ENCODE measurements around the gene SPRR5. TPM values are rescaled to one million over a fixed set of nuclear protein-coding genes. Genes with fewer than 3 reads are reported as not detected.

The SPRR5 gene
- total and polyA plus RNA-seq, 2 of the 8 experiments (the other 6 are each of a cell fraction or from before 2014, with no cell fraction given), result not detected

GRCh38 chr1:152983743-152984142 is 36.7 kb downstream of the SPRR5 start, which contains the start of gene SPRR1A:
SPRR1A (plus strand) TSS chr1:152984081; CDS start chr1:152985231, 1,150 bp downstream.
- 90% methylated on average over 3 of the region's 3 CpGs; no CpG with 5 or more reads in 1 of the 2 experiments for WGBS, 2 experiments (ENCODE audit: extremely low coverage in 1 of 2, insufficient coverage in 1 of 2, insufficient read length in 1 of 2, insufficient replicate concordance in 2 of 2, low coverage in 1 of 2, low lambda C conversion rate in 2 of 2, missing lambda C conversion rate in 1 of 2)
- H3K18ac ChIP-seq (ENCODE audit: extremely low read depth, low read length), result no peak within 1 kb of the TSS
- no peak for FAIRE-seq
- TF ChIP-seq TBP (IDR thresholded peaks at IDR 0.05; ENCODE audit: low read depth, low read length) (no peak), CEBPB (IDR thresholded peaks at IDR 0.05; ENCODE audit: low read depth, low read length) (no peak), RXRA (IDR thresholded peaks at IDR 0.05; ENCODE audit: insufficient read depth, low read depth, low read length) (no peak), TAF1 (IDR thresholded peaks at IDR 0.05; ENCODE audit: low read depth, low read length) (no peak), E2F6 (IDR thresholded peaks at IDR 0.05) (no peak), CHD2 (IDR thresholded peaks at IDR 0.05; ENCODE audit: low read length) (no peak), BACH1 (IDR thresholded peaks at IDR 0.05; ENCODE audit: low read length) (no peak), KDM1A (IDR thresholded peaks at IDR 0.05; ENCODE audit: borderline replicate concordance, low read length) (no peak), YY1 (IDR thresholded peaks at IDR 0.05; ENCODE audit: low read depth, low read length) (no peak), FOSL1 (IDR thresholded peaks at IDR 0.05; ENCODE audit: insufficient read depth, low read depth, low read length) (no peak), SP1 (IDR thresholded peaks at IDR 0.05; ENCODE audit: low read depth, low read length) (no peak), CBX8 (IDR thresholded peaks at IDR 0.05; ENCODE audit: borderline replicate concordance, low read depth, low read length) (no peak), SIRT6 (IDR thresholded peaks at IDR 0.05; ENCODE audit: low read length) (no peak), MAX (IDR thresholded peaks at IDR 0.05) (no peak), HDAC6 (IDR thresholded peaks at IDR 0.05; ENCODE audit: low read depth, low read length) (no peak), RFX5 (IDR thresholded peaks at IDR 0.05; ENCODE audit: borderline replicate concordance, low read depth, low read length) (no peak)

More at GRCh38 chr1:152983743-152984142, 36.7 kb downstream of the SPRR5 start, which contains the start of gene SPRR1A:
- ChIA-PET POLR2A (ENCODE audit: partially characterized antibody) (interaction anchor here (1.4 kb wide), 1 partner anchor 12 kb away, joined by 3 read pairs; no protein-coding TSS in a partner anchor), CTCF (ENCODE audit: partially characterized antibody) (interaction anchor here (1.2 to 2.0 kb wide), 2 partner anchors 9 to 209 kb away, joined by 3 to 8 read pairs; no protein-coding TSS in a partner anchor)
- Histone ChIP-seq H3K14ac (ENCODE audit: insufficient read length) (no peak within 1 kb of the TSS), H2BK15ac (ENCODE audit: low read length) (no peak within 1 kb of the TSS), H3K4me2 (ENCODE audit: insufficient read depth in 1 of 2, low read depth in 2 of 2, low read length in 2 of 2) (no peak within 1 kb of the TSS), H3K9me3 (ENCODE audit: insufficient read depth in 2 of 2, low read depth in 1 of 2, low read length in 1 of 2) (no peaks in the 10 kb centered on the region), H3K36me3 (ENCODE audit: control insufficient read depth in 2 of 4, insufficient read depth in 4 of 4, low read length in 3 of 4) (no peaks in the 10 kb centered on the region), H3K27ac (ENCODE audit: low read depth, low read length) (no peak within 1 kb of the TSS), H4K8ac (ENCODE audit: extremely low read depth, insufficient read depth, low read length) (no peak within 1 kb of the TSS), H2BK12ac (ENCODE audit: low read depth, low read length) (no peak within 1 kb of the TSS), H2AK5ac (ENCODE audit: low read depth, low read length) (no peak within 1 kb of the TSS), H4K91ac (replicated peaks; ENCODE audit: insufficient read length, low read length) (no peak within 1 kb of the TSS), H3K23me2 (ENCODE audit: low read depth, low read length) (no peaks in the 10 kb centered on the region; the same call in 1 of the 2 replicates), H3K56ac (replicated peaks; ENCODE audit: insufficient read length, low read depth, low read length) (no peak within 1 kb of the TSS), H2BK5ac (ENCODE audit: low read depth, low read length) (no peak within 1 kb of the TSS), H3K4me3 (ENCODE audit: extremely low read depth in 1 of 4, insufficient read depth in 2 of 4, low read depth in 3 of 4, low read length in 4 of 4) (no peak within 1 kb of the TSS), H3K9ac (replicated peaks in 1 of 4; ENCODE audit: extremely low read depth in 1 of 4, low read depth in 3 of 4, low read length in 3 of 4) (no peak within 1 kb of the TSS), H4K20me1 (replicated peaks in 1 of 2; ENCODE audit: control insufficient read depth in 1 of 2, insufficient read depth in 2 of 2, low read length in 2 of 2) (no peaks in the 10 kb centered on the region), H3K27me3 (replicated peaks in 1 of 4; ENCODE audit: control insufficient read depth in 3 of 4, extremely low read depth in 1 of 4, insufficient read depth in 3 of 4, low read length in 3 of 4) (no peaks in the 10 kb centered on the region), H2BK20ac (ENCODE audit: low read length) (no peak within 1 kb of the TSS), H3K79me2 (ENCODE audit: control insufficient read depth in 1 of 2, insufficient read depth in 2 of 2, low read length in 2 of 2) (no peaks in the 10 kb centered on the region), H3K4ac (replicated peaks; ENCODE audit: insufficient read length, low read depth, low read length) (no peak within 1 kb of the TSS), H2AFZ (ENCODE audit: low read length) (no peak within 1 kb of the TSS), H3K23ac (ENCODE audit: insufficient read length) (no peak within 1 kb of the TSS), H3K79me1 (ENCODE audit: low read depth, low read length) (no peaks in the 10 kb centered on the region), H4K5ac (ENCODE audit: insufficient read length, low read depth, low read length) (no peak within 1 kb of the TSS), H3K4me1 (replicated peaks in 1 of 4; ENCODE audit: control insufficient read depth in 3 of 4, insufficient read depth in 4 of 4, low read length in 3 of 4) (no peaks in the 10 kb centered on the region), H2BK120ac (replicated peaks; ENCODE audit: low read depth, low read length) (no peak within 1 kb of the TSS)
- no peak for DNase-seq (ENCODE audit: low read depth in 1 of 2, low spot score in 2 of 2)

Measured in H1 (cell line).